Loucy (cell line): ENCODE measurements around the gene BIRC7.

ENCODE experiments used
- CTCF ChIP-seq: fragments of 200-600 bp; sonication (generic); conservative IDR thresholded peaks from 2 replicates; pipeline ENCODE4 v1.5.1; 2014; ENCODE audit warnings: mild to moderate bottlenecking, antibody characterized with exemption, low read length
- EZH2phosphoT487 ChIP-seq: fragments of 200-600 bp; IDR thresholded peaks from 2 replicates; pipeline ENCODE4 v1.6.1; 2018; ENCODE audit warnings: antibody characterized with exemption, mild to moderate bottlenecking, moderate library complexity, borderline replicate concordance

GRCh38 chr20:63243604-63244247 is 8.0 kb downstream of the BIRC7 start:
- TF ChIP-seq CTCF (no peak), EZH2phosphoT487 (no peak)
